Natural killer cell (primary cell): ENCODE data around the gene CCDC17. TPM values are rescaled to one million over a fixed set of nuclear protein-coding genes. Genes with fewer than 3 reads are reported as not detected.

Source experiments
- ATAC-seq, 3 donors: fragments of 150-1000 bp in 2 of 3; fragments of 200-7000 bp in 1 of 3; cut with Tn5 transposase; 1 replicate in 1 of 3; 2 replicates in 2 of 3; pipeline ENCODE4 v1.10.0; 2021; ENCODE audit warnings: mild to moderate bottlenecking in 2 of 3, moderate library complexity in 2 of 3
- DNase-seq, 2 donors: peaks; one replicate each; pipeline versions ENCODE4 v3.0.0 to v3.0.0-alpha.2; 2013 to 2021; ENCODE audit warnings: mixed read lengths in 1 of 2
- H3K27ac ChIP-seq: one replicate; pipeline ENCODE4 v1.5.1; 2013; ENCODE audit warnings: mild to moderate bottlenecking, low read length
- H3K27me3 ChIP-seq: one replicate; pipeline ENCODE4 v1.6.1; 2013; ENCODE audit warnings: low read length; ENCODE audit not compliant: control insufficient read depth, insufficient read depth
- H3K36me3 ChIP-seq: one replicate; pipeline ENCODE4 v1.6.1; 2013; ENCODE audit warnings: low read length; ENCODE audit not compliant: control insufficient read depth, insufficient read depth
- H3K4me1 ChIP-seq: one replicate; pipeline ENCODE4 v1.6.1; 2013; ENCODE audit warnings: low read length; ENCODE audit not compliant: control insufficient read depth, insufficient read depth
- H3K4me3 ChIP-seq: one replicate; pipeline ENCODE4 v1.5.1; 2013; ENCODE audit warnings: low read length
- H3K9me3 ChIP-seq: one replicate; pipeline ENCODE4 v1.6.1; 2013; ENCODE audit warnings: low read length; ENCODE audit not compliant: control insufficient read depth, insufficient read depth
- H3K27ac Mint-ChIP-seq, 2 donors: one replicate each; pipeline ENCODE4 v1.8.0; 2022; ENCODE audit warnings: mild to moderate bottlenecking in 2 of 2, mixed read lengths in 2 of 2, moderate library complexity in 1 of 2
- H3K27me3 Mint-ChIP-seq, 2 donors: one replicate each; pipeline ENCODE4 v1.8.0; 2022; ENCODE audit warnings: low read depth in 2 of 2, mixed read lengths in 2 of 2
- H3K36me3 Mint-ChIP-seq: one replicate; pipeline ENCODE4 v1.8.0; 2022; ENCODE audit warnings: mixed read lengths
- H3K4me1 Mint-ChIP-seq, 2 donors: one replicate each; pipeline ENCODE4 v1.8.0; 2022; ENCODE audit warnings: mixed read lengths in 2 of 2
- H3K4me3 Mint-ChIP-seq: one replicate; pipeline ENCODE4 v1.8.0; 2022; ENCODE audit warnings: mild to moderate bottlenecking, moderate library complexity, mixed read lengths
- H3K9me3 Mint-ChIP-seq, 2 donors: one replicate each; pipeline ENCODE4 v1.8.0; 2022; ENCODE audit warnings: mixed read lengths in 2 of 2
- CTCF ChIP-seq: fragments of 200-600 bp; IDR thresholded peaks from one replicate; pipeline ENCODE4 v1.8.0; 2022; ENCODE audit warnings: antibody characterized with exemption
- WGBS: methylation state at CpG from one replicate; pipeline ENCODE4 v1.1.7; 2013; ENCODE audit warnings: missing lambda C conversion rate; ENCODE audit not compliant: insufficient coverage; 5-methylcytosine and 5-hydroxymethylcytosine counted together
- intact Hi-C: fragments of 100-400 bp; cut with micrococcal nuclease; formaldehyde crosslinking; loops from one replicate; pipeline ENCODE4 v1.14.2; 2022
- total RNA-seq, 4 donors: library from RNA; stranded (reverse); fragments of 120-200 nt in 1 of 4; gene quantifications; one replicate each; pipeline versions ENCODE4 v1.2.3 to v1.2.4, GENCODE V29; 2013 to 2022

The CCDC17 gene
- total RNA-seq, 3 donors from 2014 or later (not counting 1 experiment from before 2014, with no cell fraction given), result 2.9 to 4.5 (median 3.3) TPM

GRCh38 chr1:45622524-45623394, 1.1 kb downstream of the CCDC17 start:
- WGBS, result 95% methylated on average over 78 of the region's 78 CpGs
- H3K4me1 ChIP-seq, result no peaks in the 10 kb centered on the region
- ATAC-seq (peak in 1 of 3 donors; percentile 6), DNase-seq (no peak)
- intact Hi-C loops, result no loop called here
- Mint-ChIP-seq H3K9me3 (no peaks in the 10 kb centered on the region), H3K36me3 (peaks cover 8% of the 10 kb centered on the region), H3K27ac (peak overlapping the region in 1 of 2 donors; percentile 75), H3K4me1 (peaks cover 0 to 11% of the 10 kb centered on the region in 2 donors), H3K27me3 (no peaks in the 10 kb centered on the region), H3K4me3 (no peak overlapping the region)
- H3K36me3 ChIP-seq, result peaks cover 26% of the 10 kb centered on the region
- no peaks in the 10 kb centered on the region for H3K27me3 ChIP-seq
- H3K9me3 ChIP-seq, result no peaks in the 10 kb centered on the region
- H3K27ac ChIP-seq, result no peak overlapping the region
- H3K4me3 ChIP-seq, result no peak overlapping the region
- TF ChIP-seq CTCF, result no peak

GRCh38 chr1:45621895-45622523, 1.8 kb downstream of the CCDC17 start:
- H3K27me3 Mint-ChIP-seq, result no peaks in the 10 kb centered on the region
- TF ChIP-seq CTCF, result no peak
- no peaks in the 10 kb centered on the region for H3K9me3 Mint-ChIP-seq
- Histone ChIP-seq H3K27me3 (no peaks in the 10 kb centered on the region), H3K36me3 (peaks cover 28% of the 10 kb centered on the region), H3K27ac (no peak overlapping the region), H3K9me3 (no peaks in the 10 kb centered on the region), H3K4me1 (no peaks in the 10 kb centered on the region), H3K4me3 (no peak overlapping the region)
- 85% methylated on average over 18 of the region's 18 CpGs for WGBS
- peaks cover 14% of the 10 kb centered on the region for H3K36me3 Mint-ChIP-seq
- peaks cover 0 to 11% of the 10 kb centered on the region in 2 donors for H3K4me1 Mint-ChIP-seq
- DNase-seq (no peak), ATAC-seq (peak in 1 of 3 donors; percentile 4)
- intact Hi-C loops, result no loop called here
- peak overlapping the region in 1 of 2 donors; percentile 78 for H3K27ac Mint-ChIP-seq
- no peak overlapping the region for H3K4me3 Mint-ChIP-seq

GRCh38 chr1:45621501-45621836, 2.4 kb downstream of the CCDC17 start:
- Mint-ChIP-seq H3K9me3 (no peaks in the 10 kb centered on the region), H3K36me3 (peaks cover 17% of the 10 kb centered on the region), H3K27me3 (no peaks in the 10 kb centered on the region), H3K4me1 (peaks cover 0 to 11% of the 10 kb centered on the region in 2 donors), H3K27ac (peak overlapping the region; percentile 69 to 78), H3K4me3 (no peak overlapping the region)
- intact Hi-C loops, result no loop called here
- Histone ChIP-seq H3K4me1 (no peaks in the 10 kb centered on the region), H3K4me3 (no peak overlapping the region), H3K27ac (no peak overlapping the region), H3K27me3 (no peaks in the 10 kb centered on the region), H3K9me3 (no peaks in the 10 kb centered on the region), H3K36me3 (peaks cover 28% of the 10 kb centered on the region)
- DNase-seq (no peak), ATAC-seq (peak in 1 of 3 donors; percentile 10)
- 62% methylated on average over 3 of the region's 3 CpGs for WGBS
- TF ChIP-seq CTCF, result no peak
